Stimulated activated memory B cell treated with anti-CD40 and anti-IgM and Interleukin-4, amounts not matched to agents 10 μg/mL and 1 μg/mL and 100 μg/mL, for 72 hours (primary cell): ENCODE results near the gene FER.
"Not testable (repeated sequence)": the region's sequence is repeated elsewhere in the genome, so short reads cannot be mapped to it uniquely, and the experiment has no call there.

Source experiments
- ATAC-seq: fragments of 150-1000 bp; cut with Tn5 transposase; 2 replicates; pipeline ENCODE4 v1.10.0; 2021
- H3K27ac Mint-ChIP-seq: one replicate; pipeline ENCODE4 v1.8.0; 2022; ENCODE audit warnings: mild to moderate bottlenecking, mixed read lengths
- H3K27me3 Mint-ChIP-seq: one replicate; pipeline ENCODE4 v1.8.0; 2022; ENCODE audit warnings: mixed read lengths
- H3K36me3 Mint-ChIP-seq: one replicate; pipeline ENCODE4 v1.8.0; 2022; ENCODE audit warnings: mixed read lengths
- H3K4me1 Mint-ChIP-seq: one replicate; pipeline ENCODE4 v1.8.0; 2022; ENCODE audit warnings: mixed read lengths
- H3K4me3 Mint-ChIP-seq: one replicate; pipeline ENCODE4 v1.8.0; 2022; ENCODE audit warnings: mild to moderate bottlenecking, moderate library complexity, mixed read lengths
- H3K9me3 Mint-ChIP-seq: one replicate; pipeline ENCODE4 v1.8.0; 2022; ENCODE audit warnings: mixed read lengths

The FER gene

DNA sequence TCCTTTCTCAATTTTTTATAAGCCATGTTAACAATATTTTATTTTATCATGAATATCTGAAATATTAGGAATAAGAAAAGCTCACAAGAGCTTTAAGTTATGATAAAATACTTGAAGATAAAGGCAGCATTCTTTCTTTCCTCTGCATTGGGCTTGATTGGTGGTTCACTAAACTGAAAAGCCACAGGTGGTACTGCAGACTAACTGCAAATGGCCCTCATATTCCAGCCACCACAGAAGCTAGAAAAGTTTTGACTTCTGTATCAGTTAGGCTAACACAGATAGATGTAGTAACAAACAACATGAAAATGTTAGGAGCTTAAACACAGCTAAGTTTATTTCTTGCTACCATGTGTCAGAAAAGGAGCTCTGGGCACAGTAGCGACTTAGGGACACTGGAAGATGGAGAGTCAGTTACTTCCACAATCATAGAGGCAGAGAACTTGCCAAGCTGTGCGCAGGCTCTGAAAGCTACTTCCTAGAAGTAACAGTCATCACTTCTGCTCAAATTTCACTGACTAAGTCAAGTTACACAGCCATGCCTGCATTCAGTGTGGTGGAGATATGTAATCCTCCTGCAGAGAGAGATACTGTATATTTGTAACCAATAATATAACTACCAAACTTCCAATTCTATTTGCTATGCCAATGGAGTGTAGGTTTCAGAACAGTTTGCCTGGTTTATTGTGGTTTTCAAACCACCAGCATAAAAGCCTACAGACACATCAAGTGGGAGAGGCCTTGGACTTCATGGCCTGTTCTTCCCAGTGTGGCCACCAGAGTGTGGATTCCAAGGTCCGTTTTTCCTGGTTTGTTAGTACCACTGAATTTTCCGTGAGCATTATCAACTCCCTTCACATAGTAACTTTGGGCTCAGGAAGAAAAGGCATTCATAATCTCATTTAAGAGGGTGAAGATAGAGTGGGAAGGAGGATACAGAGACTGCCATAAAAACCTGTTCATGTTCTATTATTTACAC is 393.8 kb downstream of the FER start:
- Mint-ChIP-seq H3K27ac (no peak overlapping the region), H3K9me3 (no peaks in the 10 kb centered on the region), H3K4me3 (no peak overlapping the region), H3K27me3 (no peaks in the 10 kb centered on the region), H3K36me3 (no peaks in the 10 kb centered on the region), H3K4me1 (peaks cover 12% of the 10 kb centered on the region)
- no peak for ATAC-seq

DNA sequence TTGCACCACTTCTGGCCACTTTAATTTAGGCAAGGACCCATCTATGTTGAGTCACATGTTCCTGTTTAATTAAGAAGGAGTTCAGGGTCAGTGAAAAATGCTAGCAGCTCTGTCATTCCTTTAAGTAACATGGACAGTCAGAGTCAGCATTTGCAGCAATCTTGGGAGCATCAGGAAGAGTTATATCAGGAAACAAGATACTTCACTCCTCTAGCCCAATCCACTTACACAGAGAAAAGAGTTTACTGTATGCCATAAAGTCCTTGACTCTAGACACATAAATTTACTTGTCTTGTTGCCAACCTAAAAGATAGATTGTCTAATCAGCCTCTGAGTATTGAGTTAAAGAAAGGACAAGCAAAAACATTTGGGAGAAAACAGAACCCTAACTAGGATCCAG is 395.3 kb downstream of the FER start:
- Mint-ChIP-seq H3K4me1 (peaks cover 12% of the 10 kb centered on the region), H3K36me3 (no peaks in the 10 kb centered on the region), H3K4me3 (no peak overlapping the region), H3K27ac (no peak overlapping the region), H3K27me3 (no peaks in the 10 kb centered on the region), H3K9me3 (no peaks in the 10 kb centered on the region)
- ATAC-seq = no peak

DNA sequence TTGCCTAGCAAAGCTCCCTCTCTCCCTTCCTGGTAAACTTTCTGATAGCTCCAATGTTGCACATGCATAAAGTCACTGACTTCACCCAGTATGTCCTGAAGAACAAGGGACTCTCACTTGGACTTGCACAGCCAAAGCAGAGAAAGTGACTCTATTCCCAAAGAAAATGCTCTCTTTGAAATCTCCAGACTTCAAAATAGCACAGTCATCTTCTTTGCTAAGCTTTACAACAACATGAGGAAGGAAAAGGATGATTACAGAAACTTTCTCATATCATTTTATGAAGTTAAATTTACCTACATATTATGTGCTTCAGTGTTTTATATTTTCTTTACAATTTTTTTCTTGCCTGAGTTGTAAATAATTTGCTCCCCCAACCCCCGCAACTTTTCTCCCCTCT is 397.4 kb downstream of the FER start:
- Mint-ChIP-seq H3K36me3 (peaks cover 3% of the 10 kb centered on the region), H3K27ac (no peak overlapping the region), H3K4me3 (no peak overlapping the region), H3K27me3 (no peaks in the 10 kb centered on the region), H3K9me3 (no peaks in the 10 kb centered on the region), H3K4me1 (peaks cover 3% of the 10 kb centered on the region)
- ATAC-seq = no peak

DNA sequence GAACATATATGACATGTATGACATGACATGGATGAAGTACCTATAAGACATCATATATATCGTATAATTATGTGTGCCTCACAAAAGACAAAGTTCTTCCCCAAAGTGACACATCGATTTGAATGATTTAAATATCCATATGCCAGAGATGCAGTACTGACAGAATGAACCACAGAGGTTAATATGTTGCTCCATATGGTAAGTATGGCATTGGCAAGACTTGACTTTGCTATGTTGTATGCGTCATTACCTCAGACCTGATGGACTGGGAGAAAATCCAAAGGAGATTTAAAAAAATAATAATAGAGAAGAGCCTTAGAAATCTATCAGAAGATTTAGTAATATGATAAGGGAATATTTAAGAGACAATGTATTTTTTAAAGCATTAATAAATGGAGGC is 398.9 kb downstream of the FER start:
- no peaks in the 10 kb centered on the region for H3K9me3 Mint-ChIP-seq
- no peaks in the 10 kb centered on the region for H3K27me3 Mint-ChIP-seq
- H3K36me3 Mint-ChIP-seq = peaks cover 6% of the 10 kb centered on the region
- ATAC-seq = no peak
- no peak overlapping the region for H3K27ac Mint-ChIP-seq
- H3K4me1 Mint-ChIP-seq = peaks cover 7% of the 10 kb centered on the region
- H3K4me3 Mint-ChIP-seq = no peak overlapping the region

DNA sequence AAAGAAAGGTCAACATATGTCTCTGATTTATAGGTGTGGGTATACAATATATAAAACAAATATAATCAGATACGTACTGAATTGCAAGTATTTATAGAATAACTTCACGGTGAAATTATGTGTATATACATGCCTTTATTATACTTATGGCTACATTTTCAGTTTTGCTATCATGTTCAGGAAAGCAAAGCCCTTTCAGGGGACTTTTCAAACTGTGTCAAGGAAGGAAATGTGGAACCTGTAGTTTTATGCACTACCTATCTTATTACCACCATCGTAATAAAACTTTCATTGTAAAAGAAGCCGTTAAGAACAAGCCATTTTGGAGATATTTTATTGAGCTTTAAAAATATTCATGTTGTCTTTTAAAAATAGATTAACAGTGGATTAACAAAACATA is 404.9 kb downstream of the FER start:
- H3K27ac Mint-ChIP-seq = no peak overlapping the region
- peaks cover 7% of the 10 kb centered on the region for H3K4me1 Mint-ChIP-seq
- H3K27me3 Mint-ChIP-seq = no peaks in the 10 kb centered on the region
- no peak for ATAC-seq
- peaks cover 9% of the 10 kb centered on the region for H3K36me3 Mint-ChIP-seq
- H3K4me3 Mint-ChIP-seq = no peak overlapping the region
- H3K9me3 Mint-ChIP-seq = no peaks in the 10 kb centered on the region

DNA sequence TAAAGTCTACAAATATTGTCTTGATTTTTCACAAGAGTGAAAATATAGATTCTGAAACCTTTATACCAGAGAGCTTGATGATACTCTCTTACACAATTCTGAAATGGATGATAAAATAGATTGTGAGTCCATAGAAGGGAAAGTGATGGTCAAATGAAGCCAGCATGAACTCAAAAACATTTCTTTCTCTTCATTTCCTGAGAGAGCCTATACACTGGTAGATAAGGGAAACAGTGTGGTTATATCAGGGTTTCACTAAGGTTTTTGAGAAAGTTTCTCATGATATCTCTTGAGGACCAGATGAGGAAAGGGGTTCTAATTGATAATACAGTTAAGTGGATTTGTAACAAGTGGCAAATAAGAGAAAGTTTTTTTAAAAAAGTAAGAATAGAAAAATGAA is 407.9 kb downstream of the FER start:
- Mint-ChIP-seq H3K9me3 (no peaks in the 10 kb centered on the region), H3K4me3 (no peak overlapping the region), H3K27ac (no peak overlapping the region), H3K27me3 (no peaks in the 10 kb centered on the region), H3K4me1 (no peaks in the 10 kb centered on the region), H3K36me3 (peaks cover 4% of the 10 kb centered on the region)
- ATAC-seq = no peak

DNA sequence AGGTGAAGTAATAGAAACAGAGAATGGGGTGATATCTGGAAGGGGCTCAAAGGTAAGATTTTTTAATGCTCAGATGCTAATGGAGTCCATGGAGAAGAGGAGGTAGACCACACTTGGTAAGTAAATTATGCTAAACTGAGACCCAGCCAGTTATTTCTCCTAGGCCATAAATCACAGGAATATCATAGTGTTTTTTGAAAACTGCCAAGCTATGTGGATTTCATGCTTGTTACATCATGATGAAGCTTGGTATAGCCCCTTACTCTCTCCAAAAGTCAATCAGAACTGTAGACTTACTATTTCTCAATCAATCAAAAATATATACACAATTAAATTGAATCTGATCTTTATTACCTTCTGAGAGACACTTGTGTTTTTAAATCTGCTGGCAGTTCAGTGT is 409.2 kb downstream of the FER start:
- H3K36me3 Mint-ChIP-seq = peaks cover 4% of the 10 kb centered on the region
- peaks cover 6% of the 10 kb centered on the region for H3K4me1 Mint-ChIP-seq
- H3K9me3 Mint-ChIP-seq = no peaks in the 10 kb centered on the region
- no peak for ATAC-seq
- H3K27ac Mint-ChIP-seq = no peak overlapping the region
- no peak overlapping the region for H3K4me3 Mint-ChIP-seq
- no peaks in the 10 kb centered on the region for H3K27me3 Mint-ChIP-seq

DNA sequence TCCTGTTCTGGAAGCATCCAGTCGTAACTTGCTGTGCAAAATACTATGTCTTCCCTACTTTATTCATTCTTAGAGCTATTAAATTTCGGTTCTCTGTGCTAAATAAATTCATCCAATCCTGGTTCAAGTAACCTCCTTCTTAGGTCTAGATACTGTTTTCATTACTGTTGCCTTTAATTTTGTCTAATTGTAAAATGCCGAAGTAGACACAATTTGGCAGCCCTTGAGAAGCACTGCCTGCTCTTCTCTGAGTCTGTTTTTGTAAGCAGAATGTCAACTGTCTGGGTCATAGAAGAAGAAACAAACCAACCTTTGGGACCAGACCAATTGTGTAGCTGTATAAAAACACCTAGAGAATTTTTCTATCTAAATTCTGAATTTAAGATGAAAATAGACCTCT is 412.8 kb downstream of the FER start:
- H3K27ac Mint-ChIP-seq = no peak overlapping the region
- no peaks in the 10 kb centered on the region for H3K9me3 Mint-ChIP-seq
- no peak for ATAC-seq
- peaks cover 33% of the 10 kb centered on the region for H3K4me1 Mint-ChIP-seq
- peaks cover 13% of the 10 kb centered on the region for H3K36me3 Mint-ChIP-seq
- no peaks in the 10 kb centered on the region for H3K27me3 Mint-ChIP-seq
- no peak overlapping the region for H3K4me3 Mint-ChIP-seq

DNA sequence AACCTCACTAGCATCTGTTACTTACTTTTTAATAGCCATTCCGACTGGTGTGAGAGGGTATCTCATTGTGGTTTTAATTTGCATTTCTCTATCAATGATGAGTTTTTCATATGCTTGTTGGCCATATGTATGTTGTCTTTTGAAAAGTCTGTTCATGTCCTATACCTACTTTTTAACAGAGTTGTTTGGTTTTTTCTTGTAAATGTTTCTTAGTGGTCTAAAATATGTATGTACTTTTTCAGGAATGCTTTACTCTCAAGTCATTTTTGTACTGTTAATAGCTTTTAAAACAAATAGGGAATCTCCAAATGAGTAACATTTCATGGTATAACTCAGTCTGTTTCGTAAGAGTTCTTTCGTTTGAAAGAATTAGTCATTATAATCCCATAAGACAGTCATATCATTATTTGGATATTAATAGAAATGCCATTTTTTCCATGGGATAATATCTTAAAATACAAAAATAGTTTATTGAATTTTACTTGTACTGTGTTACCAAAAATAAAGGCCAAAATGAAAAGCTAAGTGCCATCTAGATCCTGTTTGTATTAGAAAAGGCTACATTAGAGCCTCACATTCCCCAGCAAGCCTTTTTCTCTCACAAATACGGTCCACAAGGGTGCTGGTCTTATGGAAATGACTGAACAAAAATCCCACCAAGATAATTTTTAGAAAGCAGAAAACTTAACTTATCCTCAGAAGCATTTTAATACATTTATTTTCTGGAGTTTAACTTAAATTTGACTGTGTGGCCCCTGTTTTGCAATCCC is 414.4 kb downstream of the FER start:
- H3K36me3 Mint-ChIP-seq = peaks cover 14% of the 10 kb centered on the region
- peak; percentile 70 for ATAC-seq

DNA sequence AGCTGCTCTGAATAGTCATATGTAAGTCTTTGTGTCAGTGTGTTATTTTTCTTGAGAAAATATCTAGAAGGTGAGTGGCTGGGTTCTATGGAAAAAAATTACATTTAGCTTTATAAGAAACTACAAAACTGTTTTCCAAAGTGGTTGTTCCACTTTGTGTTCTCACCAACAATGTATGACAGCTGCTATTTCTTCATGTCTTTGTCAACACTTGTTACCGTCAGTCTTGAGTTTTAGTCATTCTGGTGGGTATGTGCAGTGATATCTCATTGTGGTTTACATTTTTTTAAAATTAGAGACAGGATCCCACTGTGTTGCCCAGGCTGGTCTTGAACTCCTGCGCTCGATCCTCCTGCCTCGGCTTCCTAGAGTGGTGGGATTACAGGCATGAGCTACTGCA is 415.6 kb downstream of the FER start:
- ATAC-seq = no peak
- Mint-ChIP-seq H3K4me3 (no peak overlapping the region), H3K27ac (peak overlapping the region; percentile 73)

More for the DNA sequence above, 414.4 kb downstream of the FER start:
- Mint-ChIP-seq H3K9me3 (no peaks in the 10 kb centered on the region), H3K4me1 (peaks cover 33% of the 10 kb centered on the region), H3K27me3 (no peaks in the 10 kb centered on the region), H3K27ac (peak overlapping the region; percentile 73), H3K4me3 (peak overlapping the region; percentile 1)

DNA sequence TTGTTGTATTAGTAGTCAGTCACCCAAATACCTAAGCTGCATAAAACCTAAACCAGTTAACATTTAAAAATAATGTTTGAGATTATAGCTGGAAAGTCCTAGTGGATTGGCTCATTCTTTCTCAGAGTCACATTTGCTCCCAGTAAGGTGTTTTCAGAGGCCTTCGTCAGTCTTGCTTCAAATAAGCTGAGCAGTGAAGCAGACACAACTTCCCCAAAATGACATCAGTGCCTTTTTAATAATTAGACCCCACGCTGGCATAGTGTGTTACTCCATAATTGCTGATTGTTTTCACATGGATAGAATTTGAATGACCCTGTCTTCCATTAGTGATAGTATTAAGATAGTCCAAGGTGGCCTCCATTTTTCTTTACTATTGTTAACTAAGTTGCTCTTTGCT is 416.3 kb downstream of the FER start:
- peaks cover 33% of the 10 kb centered on the region for H3K4me1 Mint-ChIP-seq
- ATAC-seq = peak; percentile 89
- no peaks in the 10 kb centered on the region for H3K9me3 Mint-ChIP-seq

More for the DNA sequence above, 415.6 kb downstream of the FER start:
- Mint-ChIP-seq H3K9me3 (no peaks in the 10 kb centered on the region), H3K27me3 (no peaks in the 10 kb centered on the region), H3K36me3 (peaks cover 10% of the 10 kb centered on the region), H3K4me1 (peaks cover 33% of the 10 kb centered on the region)

DNA sequence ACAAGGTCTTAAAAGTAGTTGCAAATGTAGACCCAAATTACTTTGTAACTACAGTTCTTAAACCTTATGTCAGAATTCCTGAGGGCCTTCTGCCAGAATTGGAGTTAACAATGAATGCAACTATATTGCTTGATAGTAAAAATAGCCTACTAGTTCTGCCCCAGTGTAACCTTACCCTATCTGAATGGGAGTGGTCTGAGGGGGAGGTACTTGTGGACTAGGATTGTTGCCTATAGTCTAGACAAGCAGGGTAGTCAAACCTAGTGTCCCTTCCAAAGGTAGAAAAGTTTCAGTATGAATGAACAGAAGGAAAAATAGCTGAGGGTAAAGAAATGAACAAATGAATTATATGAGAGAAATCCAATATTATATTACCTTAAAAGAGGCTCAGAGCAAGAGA is 419.9 kb downstream of the FER start:
- H3K27me3 Mint-ChIP-seq = no peaks in the 10 kb centered on the region
- no peaks in the 10 kb centered on the region for H3K9me3 Mint-ChIP-seq
- peaks cover 24% of the 10 kb centered on the region for H3K4me1 Mint-ChIP-seq
- H3K36me3 Mint-ChIP-seq = peaks cover 10% of the 10 kb centered on the region
- H3K4me3 Mint-ChIP-seq = no peak overlapping the region
- H3K27ac Mint-ChIP-seq = no peak overlapping the region
- no peak for ATAC-seq

More for the DNA sequence above, 416.3 kb downstream of the FER start:
- no peak overlapping the region for H3K4me3 Mint-ChIP-seq
- H3K36me3 Mint-ChIP-seq = peaks cover 10% of the 10 kb centered on the region
- peak overlapping the region; percentile 74 for H3K27ac Mint-ChIP-seq
- H3K27me3 Mint-ChIP-seq = no peaks in the 10 kb centered on the region

DNA sequence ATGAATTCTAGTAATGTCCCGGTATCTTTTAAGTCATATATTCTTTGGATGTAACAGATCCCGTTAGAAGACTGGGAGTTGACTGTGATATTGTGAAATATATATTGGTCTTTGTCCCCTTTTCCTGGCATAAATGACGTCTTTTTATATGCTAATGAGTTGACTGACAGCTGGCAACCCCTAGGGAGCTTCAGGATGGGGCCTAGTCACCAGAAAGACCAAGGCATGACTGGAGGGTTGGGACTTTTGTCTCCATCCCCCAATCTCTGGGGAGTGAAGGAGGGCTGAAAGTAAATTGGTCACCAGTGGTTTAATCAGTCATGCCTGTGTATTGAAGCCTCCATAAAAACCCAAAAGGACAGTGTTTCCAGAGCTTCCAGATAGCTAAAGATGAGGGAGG is 420.5 kb downstream of the FER start:
- no peaks in the 10 kb centered on the region for H3K9me3 Mint-ChIP-seq
- no peaks in the 10 kb centered on the region for H3K27me3 Mint-ChIP-seq
- no peak overlapping the region for H3K4me3 Mint-ChIP-seq
- ATAC-seq = no peak
- no peak overlapping the region for H3K27ac Mint-ChIP-seq
- H3K4me1 Mint-ChIP-seq = peaks cover 18% of the 10 kb centered on the region
- H3K36me3 Mint-ChIP-seq = peaks cover 11% of the 10 kb centered on the region

DNA sequence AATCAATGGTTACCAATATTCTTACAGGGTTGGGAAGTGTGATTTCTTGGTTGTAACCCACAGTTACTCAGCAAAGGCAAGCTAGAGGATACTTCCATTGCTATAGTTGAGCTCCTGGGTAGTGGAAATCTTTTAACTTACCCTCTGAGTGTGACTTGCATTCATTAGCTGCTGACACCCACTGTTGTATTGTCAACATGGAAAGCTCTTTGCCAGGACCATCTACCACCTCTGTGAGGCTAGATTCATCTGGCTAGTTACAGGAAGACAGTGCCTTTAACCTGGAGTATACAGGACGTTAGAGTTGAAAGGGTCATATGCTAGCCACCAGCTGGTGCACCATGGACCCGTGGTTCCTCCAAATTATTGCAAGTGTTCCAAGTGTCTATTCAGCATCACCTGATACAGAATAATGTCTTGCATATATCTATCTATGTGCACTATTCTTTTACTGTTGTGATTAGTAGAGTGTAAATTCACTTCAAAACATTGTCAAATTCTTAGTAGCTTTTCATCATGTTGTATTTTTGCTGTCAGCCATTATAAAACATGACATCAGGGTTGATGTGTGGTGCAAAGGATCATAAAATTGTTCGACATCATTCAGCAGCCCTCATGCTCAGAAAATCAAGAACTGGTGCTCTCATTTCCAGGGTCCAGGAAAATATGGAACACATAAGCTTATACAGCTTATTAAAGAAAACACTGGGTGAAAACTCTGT is 423.1 kb downstream of the FER start:
- Mint-ChIP-seq H3K9me3 (no peaks in the 10 kb centered on the region), H3K27me3 (no peaks in the 10 kb centered on the region), H3K4me3 (no peak overlapping the region), H3K4me1 (no peaks in the 10 kb centered on the region), H3K27ac (no peak overlapping the region), H3K36me3 (peaks cover 12% of the 10 kb centered on the region)
- ATAC-seq = no peak

DNA sequence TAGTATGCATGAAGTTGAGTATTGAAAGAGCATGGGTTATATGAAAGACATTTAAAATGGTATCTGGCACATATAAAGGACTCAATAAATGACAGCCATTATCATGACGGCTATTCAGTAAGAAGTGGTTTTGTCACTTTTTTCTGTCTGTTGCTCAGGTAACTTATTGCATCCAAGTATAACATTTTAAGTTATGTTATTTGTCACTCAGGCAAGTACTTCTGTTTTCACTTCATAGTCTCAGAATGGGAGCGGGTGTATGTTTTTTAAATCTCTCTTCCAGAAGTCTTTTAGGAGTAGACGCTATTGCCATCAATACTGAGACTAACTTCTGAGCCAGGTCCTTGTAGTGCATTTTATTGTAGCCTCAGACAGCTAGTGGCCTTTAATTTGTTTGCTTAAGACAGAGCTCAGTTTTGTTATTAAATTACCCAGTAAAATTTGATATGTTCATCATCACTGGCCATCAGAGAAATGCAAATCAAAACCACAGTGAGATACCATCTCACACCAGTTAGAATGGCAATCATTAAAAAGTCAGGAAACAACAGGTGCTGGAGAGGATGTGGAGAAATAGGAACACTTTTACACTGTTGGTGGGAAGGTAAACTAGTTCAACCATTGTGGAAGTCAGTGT is 423.9 kb downstream of the FER start:
- H3K27ac Mint-ChIP-seq, H3K27me3 Mint-ChIP-seq, ATAC-seq, H3K4me1 Mint-ChIP-seq, H3K9me3 Mint-ChIP-seq, H3K4me3 Mint-ChIP-seq: not testable (repeated sequence)
- H3K36me3 Mint-ChIP-seq = peaks cover 12% of the 10 kb centered on the region
